WTC11 (cell line): Measurements from ENCODE around the gene TECRL. TPM values are rescaled to one million over a fixed set of nuclear protein-coding genes. Genes with fewer than 3 reads are reported as not detected.

ENCODE experiments used
- ATAC-seq: fragments of 200-7000 bp; cut with Tn5 transposase; 2 replicates; pipeline ENCODE4 v1.10.0; 2021; ENCODE audit warnings: mild to moderate bottlenecking, moderate library complexity
- CTCF ChIA-PET: fragments of 300-600 bp; sonication (Branson Sonifier 250); formaldehyde crosslinking; loops from one replicate; lab custom pipeline; 2021; ENCODE audit warnings: antibody characterized with exemption; lab: Charles Lee
- POLR2A ChIA-PET: fragments of 350-600 bp; sonication (Branson Sonifier 250); formaldehyde crosslinking; loops from one replicate; lab custom pipeline; 2021; ENCODE audit warnings: antibody characterized with exemption; lab: Charles Lee
- DNase-seq: peaks from one replicate; pipeline ENCODE4 v3.0.0; 2021; ENCODE audit warnings: low spot score
- H3K27ac Mint-ChIP-seq: 2 replicates; pipeline ENCODE4 v1.8.0; 2021; ENCODE audit warnings: mixed read lengths
- H3K27me3 Mint-ChIP-seq: 2 replicates; pipeline ENCODE4 v1.8.0; 2021; ENCODE audit warnings: low read depth, mild to moderate bottlenecking, moderate library complexity, mixed read lengths
- H3K36me3 Mint-ChIP-seq: 2 replicates; pipeline ENCODE4 v1.8.0; 2021; ENCODE audit warnings: mixed read lengths
- H3K4me1 Mint-ChIP-seq: 2 replicates; pipeline ENCODE4 v1.8.0; 2022; ENCODE audit warnings: mixed read lengths
- H3K4me3 Mint-ChIP-seq: 2 replicates; pipeline ENCODE4 v1.8.0; 2021; ENCODE audit warnings: mild to moderate bottlenecking, moderate library complexity, mixed read lengths
- H3K9me3 Mint-ChIP-seq: 2 replicates; pipeline ENCODE4 v1.8.0; 2021; ENCODE audit warnings: mixed read lengths
- ETV6 ChIP-seq: sonication (generic); formaldehyde crosslinking; IDR thresholded peaks from 2 replicates; pipeline ENCODE4 v1.8.1; 2022; ENCODE audit warnings: mild to moderate bottlenecking, missing genetic modification reagents
- IRF2 ChIP-seq: sonication (generic); formaldehyde crosslinking; IDR thresholded peaks from 2 replicates; pipeline ENCODE4 v1.8.0; 2022; ENCODE audit warnings: low read depth, missing genetic modification reagents, borderline replicate concordance
- JAZF1 ChIP-seq: fragments of 250-450 bp; sonication (Bioruptor Pico); IDR thresholded peaks from 2 replicates; pipeline ENCODE4 v1.9.0; 2021; ENCODE audit warnings: moderate library complexity, mild to moderate bottlenecking, inconsistent platforms
- KAT7 ChIP-seq: sonication (generic); formaldehyde crosslinking; IDR thresholded peaks from 2 replicates; pipeline ENCODE4 v1.8.1; 2023; ENCODE audit warnings: missing genetic modification reagents, mild to moderate bottlenecking, borderline replicate concordance
- MXD4 ChIP-seq: fragments of 250-450 bp; sonication (Bioruptor Pico); IDR thresholded peaks from 2 replicates; pipeline ENCODE4 v1.8.0; 2021; ENCODE audit warnings: mild to moderate bottlenecking, moderate library complexity, borderline replicate concordance
- RORB ChIP-seq: fragments of 250-450 bp; sonication (Bioruptor Pico); IDR thresholded peaks from 2 replicates; pipeline ENCODE4 v1.9.0; 2021; ENCODE audit warnings: mild to moderate bottlenecking
- SMAD3 ChIP-seq: sonication (generic); formaldehyde crosslinking; IDR thresholded peaks from 2 replicates; pipeline ENCODE4 v1.8.0; 2022; ENCODE audit warnings: missing genetic modification reagents, mild to moderate bottlenecking, borderline replicate concordance
- SOX15 ChIP-seq: fragments of 250-450 bp; sonication (Bioruptor Pico); IDR thresholded peaks from 2 replicates; pipeline ENCODE4 v1.9.0; 2021; ENCODE audit warnings: mild to moderate bottlenecking
- ZNF121 ChIP-seq: sonication (generic); formaldehyde crosslinking; IDR thresholded peaks from 2 replicates; pipeline ENCODE4 v1.8.0; 2023; ENCODE audit warnings: missing genetic modification reagents
- ZNF138 ChIP-seq: sonication (generic); formaldehyde crosslinking; conservative IDR thresholded peaks from 2 replicates; pipeline ENCODE4 v1.8.1; 2022; ENCODE audit warnings: mild to moderate bottlenecking, moderate library complexity, missing genetic modification reagents
- ZNF317 ChIP-seq: sonication (generic); formaldehyde crosslinking; IDR thresholded peaks from 2 replicates; pipeline ENCODE4 v1.8.1; 2023; ENCODE audit warnings: low read depth, mild to moderate bottlenecking, moderate library complexity, missing genetic modification reagents, borderline replicate concordance
- total RNA-seq: library from RNA; stranded (reverse); gene quantifications from 3 replicates; pipeline ENCODE4 v1.2.3, GENCODE V29; 2021
- TF ChIP-seq, protein P1 (sequence below): sonication (generic); formaldehyde crosslinking; IDR thresholded peaks from 2 replicates; pipeline ENCODE4 v1.8.0; 2022; ENCODE audit warnings: mild to moderate bottlenecking, missing genetic modification reagents
- TF ChIP-seq, protein P2 (sequence below): fragments of 200-600 bp; IDR thresholded peaks from 2 replicates; pipeline ENCODE4 v1.8.0; 2022; ENCODE audit warnings: antibody characterized with exemption
- TF ChIP-seq, protein P3 (sequence below): sonication (generic); formaldehyde crosslinking; IDR thresholded peaks from 2 replicates; pipeline ENCODE4 v1.8.1; 2023; ENCODE audit warnings: mild to moderate bottlenecking, missing genetic modification reagents, moderate library complexity
- TF ChIP-seq, protein P4 (sequence below): sonication (generic); formaldehyde crosslinking; IDR thresholded peaks from 2 replicates; pipeline ENCODE4 v1.8.1; 2023; ENCODE audit warnings: mild to moderate bottlenecking, missing genetic modification reagents
- TF ChIP-seq, protein P5 (sequence below): sonication (generic); formaldehyde crosslinking; IDR thresholded peaks from 2 replicates; pipeline ENCODE4 v1.8.1; 2022; ENCODE audit warnings: mild to moderate bottlenecking, moderate library complexity, missing genetic modification reagents
- TF ChIP-seq, protein P6 (sequence below): sonication (generic); formaldehyde crosslinking; IDR thresholded peaks from 2 replicates; pipeline ENCODE4 v1.8.1; 2022; ENCODE audit warnings: missing genetic modification reagents, borderline replicate concordance
- TF ChIP-seq, protein P7 (sequence below): fragments of 250-450 bp; sonication (Bioruptor Pico); IDR thresholded peaks from 2 replicates; pipeline ENCODE4 v1.9.0; 2021; ENCODE audit warnings: mild to moderate bottlenecking

The TECRL gene
- total RNA-seq, 1 experiment from 2014 or later, result not detected

DNA sequence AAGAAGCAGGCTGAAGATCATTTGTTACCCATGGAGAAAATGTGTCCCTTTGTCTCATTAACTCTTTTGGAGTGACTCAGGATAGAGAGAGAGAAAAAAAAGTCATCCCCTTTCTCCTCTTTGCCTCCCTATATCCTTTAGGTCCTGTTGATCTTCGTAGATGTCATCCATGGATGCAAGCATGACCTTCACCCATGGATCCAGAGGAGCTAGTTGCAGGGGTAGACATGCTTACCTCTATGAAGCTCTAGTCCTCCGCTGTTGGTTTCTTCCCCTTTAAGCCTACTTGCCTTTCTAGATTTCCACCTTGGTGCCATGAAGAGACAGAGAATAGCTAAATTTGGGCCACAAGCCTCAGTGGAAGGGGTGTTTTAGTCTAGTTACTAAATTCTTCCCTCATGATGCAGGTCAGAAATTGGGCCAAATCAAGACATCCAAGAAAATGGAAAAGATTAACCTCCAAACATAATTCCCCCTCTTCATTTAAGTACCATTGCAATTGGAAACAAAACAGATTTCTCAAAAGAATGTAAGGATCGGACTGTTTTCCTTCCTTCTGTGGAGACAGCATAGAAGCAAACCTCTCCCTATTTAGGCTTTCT lies 178.4 kb downstream of the TECRL start:
- H3K36me3 Mint-ChIP-seq, result peaks cover 75% of the 10 kb centered on the region
- H3K9me3 Mint-ChIP-seq, result peaks cover 82% of the 10 kb centered on the region
- DNase-seq, result no peak
- no peak for ATAC-seq
- peaks cover 3% of the 10 kb centered on the region; the same call in 1 of the 2 replicates for H3K27me3 Mint-ChIP-seq
- H3K4me1 Mint-ChIP-seq, result no peaks in the 10 kb centered on the region
- no peak overlapping the region for H3K4me3 Mint-ChIP-seq
- no peak overlapping the region for H3K27ac Mint-ChIP-seq
- CTCF ChIA-PET, result no interaction called here
- POLR2A ChIA-PET, result no interaction called here
- no peak for TF ChIP-seq IRF2 (CRISPR knock-in tag)
- TF ChIP-seq, protein P1, sequence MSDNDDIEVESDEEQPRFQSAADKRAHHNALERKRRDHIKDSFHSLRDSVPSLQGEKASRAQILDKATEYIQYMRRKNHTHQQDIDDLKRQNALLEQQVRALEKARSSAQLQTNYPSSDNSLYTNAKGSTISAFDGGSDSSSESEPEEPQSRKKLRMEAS (CRISPR knock-in tag), result no peak
- no peak for TF ChIP-seq SMAD3 (CRISPR knock-in tag)
- no peak for TF ChIP-seq ZNF317 (CRISPR knock-in tag)
- TF ChIP-seq KAT7, result no peak
- TF ChIP-seq, protein P2, sequence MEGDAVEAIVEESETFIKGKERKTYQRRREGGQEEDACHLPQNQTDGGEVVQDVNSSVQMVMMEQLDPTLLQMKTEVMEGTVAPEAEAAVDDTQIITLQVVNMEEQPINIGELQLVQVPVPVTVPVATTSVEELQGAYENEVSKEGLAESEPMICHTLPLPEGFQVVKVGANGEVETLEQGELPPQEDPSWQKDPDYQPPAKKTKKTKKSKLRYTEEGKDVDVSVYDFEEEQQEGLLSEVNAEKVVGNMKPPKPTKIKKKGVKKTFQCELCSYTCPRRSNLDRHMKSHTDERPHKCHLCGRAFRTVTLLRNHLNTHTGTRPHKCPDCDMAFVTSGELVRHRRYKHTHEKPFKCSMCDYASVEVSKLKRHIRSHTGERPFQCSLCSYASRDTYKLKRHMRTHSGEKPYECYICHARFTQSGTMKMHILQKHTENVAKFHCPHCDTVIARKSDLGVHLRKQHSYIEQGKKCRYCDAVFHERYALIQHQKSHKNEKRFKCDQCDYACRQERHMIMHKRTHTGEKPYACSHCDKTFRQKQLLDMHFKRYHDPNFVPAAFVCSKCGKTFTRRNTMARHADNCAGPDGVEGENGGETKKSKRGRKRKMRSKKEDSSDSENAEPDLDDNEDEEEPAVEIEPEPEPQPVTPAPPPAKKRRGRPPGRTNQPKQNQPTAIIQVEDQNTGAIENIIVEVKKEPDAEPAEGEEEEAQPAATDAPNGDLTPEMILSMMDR, result no peak
- TF ChIP-seq ZNF138 (CRISPR knock-in tag), result no peak
- TF ChIP-seq ZNF121, result no peak
- no peak for TF ChIP-seq ETV6 (CRISPR knock-in tag)
- TF ChIP-seq, protein P3, sequence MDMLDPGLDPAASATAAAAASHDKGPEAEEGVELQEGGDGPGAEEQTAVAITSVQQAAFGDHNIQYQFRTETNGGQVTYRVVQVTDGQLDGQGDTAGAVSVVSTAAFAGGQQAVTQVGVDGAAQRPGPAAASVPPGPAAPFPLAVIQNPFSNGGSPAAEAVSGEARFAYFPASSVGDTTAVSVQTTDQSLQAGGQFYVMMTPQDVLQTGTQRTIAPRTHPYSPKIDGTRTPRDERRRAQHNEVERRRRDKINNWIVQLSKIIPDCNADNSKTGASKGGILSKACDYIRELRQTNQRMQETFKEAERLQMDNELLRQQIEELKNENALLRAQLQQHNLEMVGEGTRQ (CRISPR knock-in tag), result no peak
- no peak for TF ChIP-seq RORB (CRISPR knock-in tag)
- TF ChIP-seq, protein P4, sequence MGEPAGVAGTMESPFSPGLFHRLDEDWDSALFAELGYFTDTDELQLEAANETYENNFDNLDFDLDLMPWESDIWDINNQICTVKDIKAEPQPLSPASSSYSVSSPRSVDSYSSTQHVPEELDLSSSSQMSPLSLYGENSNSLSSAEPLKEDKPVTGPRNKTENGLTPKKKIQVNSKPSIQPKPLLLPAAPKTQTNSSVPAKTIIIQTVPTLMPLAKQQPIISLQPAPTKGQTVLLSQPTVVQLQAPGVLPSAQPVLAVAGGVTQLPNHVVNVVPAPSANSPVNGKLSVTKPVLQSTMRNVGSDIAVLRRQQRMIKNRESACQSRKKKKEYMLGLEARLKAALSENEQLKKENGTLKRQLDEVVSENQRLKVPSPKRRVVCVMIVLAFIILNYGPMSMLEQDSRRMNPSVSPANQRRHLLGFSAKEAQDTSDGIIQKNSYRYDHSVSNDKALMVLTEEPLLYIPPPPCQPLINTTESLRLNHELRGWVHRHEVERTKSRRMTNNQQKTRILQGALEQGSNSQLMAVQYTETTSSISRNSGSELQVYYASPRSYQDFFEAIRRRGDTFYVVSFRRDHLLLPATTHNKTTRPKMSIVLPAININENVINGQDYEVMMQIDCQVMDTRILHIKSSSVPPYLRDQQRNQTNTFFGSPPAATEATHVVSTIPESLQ (CRISPR knock-in tag), result no peak
- TF ChIP-seq SOX15, result no peak
- TF ChIP-seq, protein P5, sequence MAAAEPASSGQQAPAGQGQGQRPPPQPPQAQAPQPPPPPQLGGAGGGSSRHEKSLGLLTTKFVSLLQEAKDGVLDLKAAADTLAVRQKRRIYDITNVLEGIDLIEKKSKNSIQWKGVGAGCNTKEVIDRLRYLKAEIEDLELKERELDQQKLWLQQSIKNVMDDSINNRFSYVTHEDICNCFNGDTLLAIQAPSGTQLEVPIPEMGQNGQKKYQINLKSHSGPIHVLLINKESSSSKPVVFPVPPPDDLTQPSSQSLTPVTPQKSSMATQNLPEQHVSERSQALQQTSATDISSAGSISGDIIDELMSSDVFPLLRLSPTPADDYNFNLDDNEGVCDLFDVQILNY (CRISPR knock-in tag), result no peak
- TF ChIP-seq JAZF1 (CRISPR knock-in tag), result no peak
- TF ChIP-seq, protein P6, sequence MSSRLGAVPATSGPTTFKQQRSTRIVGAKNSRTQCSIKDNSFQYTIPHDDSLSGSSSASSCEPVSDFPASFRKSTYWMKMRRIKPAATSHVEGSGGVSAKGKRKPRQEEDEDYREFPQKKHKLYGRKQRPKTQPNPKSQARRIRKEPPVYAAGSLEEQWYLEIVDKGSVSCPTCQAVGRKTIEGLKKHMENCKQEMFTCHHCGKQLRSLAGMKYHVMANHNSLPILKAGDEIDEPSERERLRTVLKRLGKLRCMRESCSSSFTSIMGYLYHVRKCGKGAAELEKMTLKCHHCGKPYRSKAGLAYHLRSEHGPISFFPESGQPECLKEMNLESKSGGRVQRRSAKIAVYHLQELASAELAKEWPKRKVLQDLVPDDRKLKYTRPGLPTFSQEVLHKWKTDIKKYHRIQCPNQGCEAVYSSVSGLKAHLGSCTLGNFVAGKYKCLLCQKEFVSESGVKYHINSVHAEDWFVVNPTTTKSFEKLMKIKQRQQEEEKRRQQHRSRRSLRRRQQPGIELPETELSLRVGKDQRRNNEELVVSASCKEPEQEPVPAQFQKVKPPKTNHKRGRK (CRISPR knock-in tag), result no peak
- no peak for TF ChIP-seq MXD4
- TF ChIP-seq, protein P7, sequence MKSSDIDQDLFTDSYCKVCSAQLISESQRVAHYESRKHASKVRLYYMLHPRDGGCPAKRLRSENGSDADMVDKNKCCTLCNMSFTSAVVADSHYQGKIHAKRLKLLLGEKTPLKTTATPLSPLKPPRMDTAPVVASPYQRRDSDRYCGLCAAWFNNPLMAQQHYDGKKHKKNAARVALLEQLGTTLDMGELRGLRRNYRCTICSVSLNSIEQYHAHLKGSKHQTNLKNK (CRISPR knock-in tag), result no peak
